ENCODE results near the gene FARS2. TPM values are rescaled to one million over a fixed set of nuclear protein-coding genes. Genes with fewer than 3 reads are reported as not detected.

FARS2 gene
- total RNA-seq, 3 donors from 2014 or later, result 12.0 to 29.6 (median 24.3) TPM

DNA sequence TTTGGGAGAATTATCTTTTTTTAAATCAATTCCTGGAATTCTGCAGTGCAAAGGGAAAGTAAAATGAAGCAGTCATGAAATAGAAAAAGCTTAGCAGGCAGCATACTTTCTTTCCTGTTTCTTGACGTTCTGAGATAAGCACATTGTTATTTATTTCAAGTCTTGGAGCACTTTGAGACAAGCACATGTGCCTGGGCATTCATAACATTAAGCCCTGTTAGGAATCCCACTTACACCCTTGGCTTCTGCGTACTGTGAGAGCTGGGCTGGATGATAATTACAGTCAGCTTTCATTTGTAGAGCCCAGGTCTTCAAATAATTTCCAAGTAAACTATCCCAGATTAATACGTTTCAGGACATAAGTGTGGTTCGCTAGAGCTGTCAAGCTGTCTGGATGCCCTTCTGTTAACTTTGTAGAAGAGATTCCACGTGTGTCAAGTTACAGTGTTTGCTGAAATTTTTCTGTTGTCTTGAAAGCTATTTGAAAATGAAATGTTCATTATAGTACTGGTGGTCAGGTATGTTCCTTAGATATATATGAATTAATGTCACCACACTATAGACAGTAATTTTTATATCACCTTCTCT is 8.9 kb downstream of the FARS2 start:
- intact Hi-C loops (cut with DNase I; ENCODE audit: low total_unique reads), result no loop called here
- Histone ChIP-seq H3K27me3 (no peaks in the 10 kb centered on the region), H3K4me1 (no peaks in the 10 kb centered on the region), H3K36me3 (no peaks in the 10 kb centered on the region), H3K27ac (no peak overlapping the region), H3K9me3 (no peaks in the 10 kb centered on the region), H3K4me3 (no peak overlapping the region)
- no peak for TF ChIP-seq POLR2A (IDR thresholded peaks at IDR 0.05)
- TF ChIP-seq, protein P1, sequence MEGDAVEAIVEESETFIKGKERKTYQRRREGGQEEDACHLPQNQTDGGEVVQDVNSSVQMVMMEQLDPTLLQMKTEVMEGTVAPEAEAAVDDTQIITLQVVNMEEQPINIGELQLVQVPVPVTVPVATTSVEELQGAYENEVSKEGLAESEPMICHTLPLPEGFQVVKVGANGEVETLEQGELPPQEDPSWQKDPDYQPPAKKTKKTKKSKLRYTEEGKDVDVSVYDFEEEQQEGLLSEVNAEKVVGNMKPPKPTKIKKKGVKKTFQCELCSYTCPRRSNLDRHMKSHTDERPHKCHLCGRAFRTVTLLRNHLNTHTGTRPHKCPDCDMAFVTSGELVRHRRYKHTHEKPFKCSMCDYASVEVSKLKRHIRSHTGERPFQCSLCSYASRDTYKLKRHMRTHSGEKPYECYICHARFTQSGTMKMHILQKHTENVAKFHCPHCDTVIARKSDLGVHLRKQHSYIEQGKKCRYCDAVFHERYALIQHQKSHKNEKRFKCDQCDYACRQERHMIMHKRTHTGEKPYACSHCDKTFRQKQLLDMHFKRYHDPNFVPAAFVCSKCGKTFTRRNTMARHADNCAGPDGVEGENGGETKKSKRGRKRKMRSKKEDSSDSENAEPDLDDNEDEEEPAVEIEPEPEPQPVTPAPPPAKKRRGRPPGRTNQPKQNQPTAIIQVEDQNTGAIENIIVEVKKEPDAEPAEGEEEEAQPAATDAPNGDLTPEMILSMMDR (IDR thresholded peaks at IDR 0.05), result no peak
- TF ChIP-seq POLR2AphosphoS5 (IDR thresholded peaks at IDR 0.05), result no peak
- DNase-seq (ENCODE audit: low spot score in 2 of 2), result no peak

DNA sequence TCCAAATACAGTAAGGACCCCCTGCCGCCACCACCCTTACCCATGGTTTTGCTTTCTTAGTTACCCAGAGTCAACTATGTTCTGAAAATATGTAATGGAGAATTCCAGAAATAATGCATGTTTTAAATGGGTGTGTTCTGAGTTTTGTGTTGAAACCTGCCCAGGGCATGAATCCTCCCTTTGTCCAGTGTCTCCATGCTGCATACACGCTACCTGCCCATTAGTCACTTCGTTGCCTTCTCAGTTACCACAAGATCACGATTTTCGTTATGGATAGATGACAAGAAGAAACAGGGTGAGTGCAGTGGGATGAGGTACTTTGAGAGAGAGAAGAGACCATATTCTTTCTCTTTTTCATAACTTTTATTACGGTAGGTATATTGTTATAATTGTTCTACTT is 10.6 kb downstream of the FARS2 start:
- intact Hi-C loops (cut with DNase I; ENCODE audit: low total_unique reads), result no loop called here
- Histone ChIP-seq H3K27ac (no peak overlapping the region), H3K36me3 (no peaks in the 10 kb centered on the region), H3K9me3 (no peaks in the 10 kb centered on the region), H3K4me3 (no peak overlapping the region), H3K4me1 (no peaks in the 10 kb centered on the region), H3K27me3 (no peaks in the 10 kb centered on the region)
- no peak for DNase-seq (ENCODE audit: low spot score in 2 of 2)
- TF ChIP-seq POLR2A (IDR thresholded peaks at IDR 0.05) (no peak), POLR2AphosphoS5 (IDR thresholded peaks at IDR 0.05) (no peak)
- TF ChIP-seq, protein P1 (IDR thresholded peaks at IDR 0.05), result no peak

DNA sequence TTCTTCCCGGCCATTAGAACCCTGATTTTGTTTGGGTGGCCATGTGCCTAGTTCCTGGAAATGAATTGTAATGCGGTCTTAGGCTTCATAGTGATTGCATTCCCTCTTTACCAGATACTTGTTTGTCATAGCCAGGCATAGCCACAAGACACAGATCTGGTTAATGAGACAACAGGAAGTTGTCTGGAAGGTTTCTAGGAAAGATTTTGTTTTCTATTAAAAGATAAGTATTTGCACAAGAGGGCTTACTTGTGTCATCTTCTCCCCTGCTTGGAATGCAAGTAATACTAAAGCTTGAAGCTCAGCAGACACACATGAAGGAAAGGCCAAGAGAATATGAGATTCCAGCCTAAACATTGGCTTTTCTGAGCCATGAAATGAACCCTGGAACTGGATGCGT is 12.9 kb downstream of the FARS2 start:
- Histone ChIP-seq H3K9me3 (no peaks in the 10 kb centered on the region), H3K4me1 (no peaks in the 10 kb centered on the region), H3K4me3 (no peak overlapping the region), H3K36me3 (no peaks in the 10 kb centered on the region), H3K27me3 (no peaks in the 10 kb centered on the region), H3K27ac (no peak overlapping the region)
- intact Hi-C loops (cut with DNase I; ENCODE audit: low total_unique reads), result no loop called here
- TF ChIP-seq, protein P1 (IDR thresholded peaks at IDR 0.05), result no peak
- TF ChIP-seq POLR2AphosphoS5 (IDR thresholded peaks at IDR 0.05) (no peak), POLR2A (IDR thresholded peaks at IDR 0.05) (no peak)
- no peak for DNase-seq (ENCODE audit: low spot score in 2 of 2)

DNA sequence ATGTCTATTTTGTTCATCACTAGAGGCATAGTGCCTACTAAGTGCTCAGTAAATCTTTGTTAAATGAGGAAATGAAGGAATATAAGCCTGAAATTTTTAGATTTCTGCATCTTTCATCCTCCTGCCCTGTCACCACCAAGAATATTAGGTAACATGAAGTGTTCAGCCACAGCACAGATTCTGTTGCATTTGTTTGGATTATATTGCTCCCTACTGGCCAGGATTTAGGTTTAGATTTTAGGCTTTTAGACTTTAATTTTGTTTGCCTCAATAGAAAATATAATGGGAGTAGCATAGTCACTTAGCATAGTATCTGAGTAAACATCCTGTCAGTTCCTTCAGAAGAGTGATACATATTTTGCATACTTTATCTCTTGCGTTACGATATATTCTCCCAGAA is 14.2 kb downstream of the FARS2 start:
- Histone ChIP-seq H3K4me1 (no peaks in the 10 kb centered on the region), H3K36me3 (no peaks in the 10 kb centered on the region), H3K4me3 (no peak overlapping the region), H3K27me3 (no peaks in the 10 kb centered on the region), H3K27ac (no peak overlapping the region), H3K9me3 (no peaks in the 10 kb centered on the region)
- intact Hi-C loops (cut with DNase I; ENCODE audit: low total_unique reads), result no loop called here
- DNase-seq (ENCODE audit: low spot score in 2 of 2), result no peak
- TF ChIP-seq, protein P1 (IDR thresholded peaks at IDR 0.05), result no peak
- TF ChIP-seq POLR2A (IDR thresholded peaks at IDR 0.05) (no peak), POLR2AphosphoS5 (IDR thresholded peaks at IDR 0.05) (no peak)

DNA sequence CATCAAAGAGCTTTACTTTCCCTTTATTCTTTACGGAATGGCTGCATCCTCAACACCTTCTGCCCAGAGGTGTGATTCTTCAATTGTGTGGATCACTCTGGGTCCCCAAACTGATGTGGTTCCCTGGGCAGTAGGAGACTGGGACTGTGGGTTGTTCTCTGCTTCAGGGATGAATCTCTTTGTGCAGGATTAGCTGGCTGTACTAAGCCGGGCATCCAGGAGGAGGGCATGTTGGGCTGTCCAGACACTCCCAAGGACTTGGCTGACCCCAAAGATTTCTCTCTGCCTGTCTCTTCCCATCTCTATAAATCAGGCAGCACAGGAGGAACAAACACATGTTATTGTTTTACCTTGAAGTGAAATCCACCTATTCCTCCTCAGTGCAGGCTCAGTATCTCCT is 15.3 kb downstream of the FARS2 start:
- Histone ChIP-seq H3K9me3 (no peaks in the 10 kb centered on the region), H3K36me3 (no peaks in the 10 kb centered on the region), H3K4me3 (no peak overlapping the region), H3K27ac (no peak overlapping the region), H3K4me1 (no peaks in the 10 kb centered on the region), H3K27me3 (no peaks in the 10 kb centered on the region)
- no peak for DNase-seq (ENCODE audit: low spot score in 2 of 2)
- TF ChIP-seq, protein P1 (IDR thresholded peaks at IDR 0.05), result no peak
- no peak for TF ChIP-seq POLR2AphosphoS5 (IDR thresholded peaks at IDR 0.05)
- no peak for TF ChIP-seq POLR2A (IDR thresholded peaks at IDR 0.05)
- intact Hi-C loops (cut with DNase I; ENCODE audit: low total_unique reads), result no loop called here
